HG03196 (cell line): ENCODE measurements around the gene SALL4.
"Not testable (repeated sequence)": the region's sequence is repeated elsewhere in the genome, so short reads cannot be mapped to it uniquely, and the experiment has no call there.

Experiments
- ATAC-seq: cut with Tn5 transposase; IDR thresholded peaks from one replicate; pipeline ENCODE4 v1.9.1; 2021; ENCODE audit not compliant: unreplicated experiment

The SALL4 gene

DNA sequence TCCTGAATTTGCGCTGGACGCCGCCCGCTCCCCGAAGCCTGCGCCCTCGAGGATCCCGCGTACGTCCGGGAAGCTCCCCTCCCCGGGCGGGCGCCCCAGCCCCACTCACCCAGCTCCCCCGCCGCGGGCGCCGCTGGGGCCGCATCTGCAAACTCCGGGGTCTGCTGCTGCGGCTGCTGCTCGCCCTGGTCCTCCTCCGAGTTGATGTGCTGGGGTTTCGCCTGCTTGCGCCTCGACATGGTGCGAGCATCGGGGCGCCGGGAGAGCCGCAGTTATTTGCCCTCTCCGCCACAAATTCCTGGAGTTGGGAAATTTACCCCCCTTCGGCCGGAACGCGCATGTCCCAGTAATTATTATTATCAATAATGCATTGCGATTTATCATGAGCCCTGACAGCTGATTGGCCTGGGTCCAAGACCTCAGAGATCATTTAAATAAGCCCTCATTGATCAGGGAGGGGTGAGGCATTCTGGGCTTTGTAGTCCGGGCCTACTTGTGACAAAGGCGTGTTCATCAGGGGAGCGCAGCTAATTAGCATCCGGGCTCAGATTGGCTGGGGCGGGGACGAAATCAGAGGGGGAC is at the start of gene SALL4:
TSS of gene SALL4 (minus strand) at position 352 of the 582 bp plus-strand sequence. CDS start at position 239, 113 bp downstream.
- no peak for ATAC-seq

DNA sequence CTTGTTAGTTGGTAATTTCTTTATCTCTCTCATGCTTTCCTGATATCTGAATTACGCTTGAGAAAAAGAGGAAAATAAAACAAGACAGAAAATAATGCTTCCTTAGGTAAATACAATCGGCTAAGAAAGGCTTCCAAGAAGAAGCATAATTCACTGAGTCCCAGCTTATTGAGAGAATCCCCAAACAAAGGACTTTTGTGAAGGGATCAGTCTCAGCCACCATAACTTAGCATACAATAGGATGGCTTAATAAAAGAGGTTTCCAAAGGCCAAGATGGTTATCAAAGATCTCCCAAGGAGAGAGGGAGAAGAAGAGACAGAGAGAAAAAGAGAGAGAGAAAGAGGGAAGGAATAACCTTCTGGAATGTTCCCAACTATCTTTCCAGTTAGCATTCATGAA is 46.0 kb upstream of the SALL4 start:
- ATAC-seq = no peak

- ATAC-seq = no peak
Measured at GRCh38 chr20:51840865-51841264, 38.5 kb upstream of the SALL4 start.

DNA sequence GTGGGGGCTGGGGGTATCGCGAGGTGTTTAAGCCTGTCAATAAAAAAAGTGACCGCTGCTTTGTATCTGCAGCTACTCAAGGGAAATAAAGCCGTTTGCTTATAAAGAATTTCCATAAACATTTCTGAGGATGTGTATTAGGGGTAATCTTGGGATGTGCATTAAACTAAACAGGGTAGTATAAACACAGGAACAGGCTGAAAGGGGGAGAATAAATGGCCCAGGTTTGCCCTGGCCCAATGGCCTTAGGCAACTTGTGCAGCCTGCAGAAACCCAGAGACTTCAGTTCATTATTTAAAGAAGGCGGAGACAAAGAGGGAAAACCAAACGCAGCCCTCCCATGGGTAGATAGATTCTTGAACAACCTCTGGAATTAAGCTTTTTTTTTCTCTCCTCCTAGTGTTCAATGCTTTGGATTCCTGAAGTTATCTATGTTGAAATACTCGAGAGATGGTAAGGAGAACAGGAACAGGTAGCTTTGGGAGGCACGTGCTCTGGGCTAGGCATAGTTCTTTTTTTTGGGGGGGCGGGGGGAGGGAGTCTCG is 35.6 kb upstream of the SALL4 start:
- ATAC-seq = no peak

DNA sequence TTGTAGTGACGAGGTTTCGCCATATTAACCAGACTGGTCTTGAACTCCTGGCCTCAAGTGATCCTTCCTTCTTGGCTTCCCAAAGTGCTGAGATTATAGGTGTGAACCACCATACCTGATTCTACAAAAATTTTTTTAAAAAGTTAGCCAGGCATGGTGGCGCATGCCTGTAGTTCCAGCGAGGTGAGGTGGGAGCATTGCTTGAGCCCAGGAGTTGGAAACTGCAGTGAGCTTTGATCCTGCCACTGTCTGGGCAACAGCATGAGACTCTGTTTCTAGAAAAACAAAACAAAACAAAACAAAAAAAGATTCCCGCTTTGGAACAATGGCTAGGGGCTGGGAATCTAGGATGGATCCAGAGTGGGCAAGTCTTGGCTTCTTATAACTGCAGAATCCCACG is 35.1 kb upstream of the SALL4 start:
- no peak for ATAC-seq

- ATAC-seq = no peak
Measured at GRCh38 chr20:51833326-51833725, 31.0 kb upstream of the SALL4 start.

- no peak for ATAC-seq
Measured at GRCh38 chr20:51832276-51832675, 30.0 kb upstream of the SALL4 start.

- no peak for ATAC-seq
Measured at GRCh38 chr20:51831866-51832265, 29.5 kb upstream of the SALL4 start.

GRCh38 chr20:51830538-51830937 is 28.2 kb upstream of the SALL4 start:
- ATAC-seq = no peak

- no peak for ATAC-seq
Measured at GRCh38 chr20:51828762-51829161, 26.4 kb upstream of the SALL4 start.

GRCh38 chr20:51826372-51826771 is 24.1 kb upstream of the SALL4 start:
- ATAC-seq = no peak

DNA sequence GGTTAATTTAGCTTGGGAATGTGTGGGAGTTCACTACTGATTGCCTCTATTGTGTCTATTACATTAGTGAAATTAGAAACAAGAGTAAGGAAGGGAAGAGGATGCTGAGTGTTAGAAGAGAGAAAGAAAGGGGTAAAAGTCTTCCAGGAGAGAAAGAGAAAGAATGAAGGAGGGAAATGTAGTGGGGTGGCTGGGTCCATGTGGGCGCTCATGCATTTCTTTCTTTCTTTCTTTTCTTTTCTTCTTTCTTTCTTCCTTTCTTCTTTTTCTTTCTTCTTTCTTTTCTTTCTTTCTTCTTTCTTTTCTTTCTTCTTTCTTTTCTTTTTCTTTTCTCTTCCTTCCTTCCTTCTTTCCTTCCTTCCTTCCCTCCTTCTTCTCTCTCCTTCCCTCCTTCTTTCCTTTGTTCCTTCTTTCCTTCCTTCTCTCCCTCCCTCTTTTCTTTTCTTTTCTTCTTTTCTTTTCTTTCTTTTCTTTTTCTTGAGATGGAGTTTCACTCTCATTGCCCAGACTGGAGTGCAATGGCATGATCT is 16.2 kb upstream of the SALL4 start:
- no peak for ATAC-seq

- not testable (repeated sequence) for ATAC-seq
Measured at GRCh38 chr20:51816856-51817255, 14.5 kb upstream of the SALL4 start.

GRCh38 chr20:51815383-51816076 is 13.2 kb upstream of the SALL4 start:
- ATAC-seq = no peak

DNA sequence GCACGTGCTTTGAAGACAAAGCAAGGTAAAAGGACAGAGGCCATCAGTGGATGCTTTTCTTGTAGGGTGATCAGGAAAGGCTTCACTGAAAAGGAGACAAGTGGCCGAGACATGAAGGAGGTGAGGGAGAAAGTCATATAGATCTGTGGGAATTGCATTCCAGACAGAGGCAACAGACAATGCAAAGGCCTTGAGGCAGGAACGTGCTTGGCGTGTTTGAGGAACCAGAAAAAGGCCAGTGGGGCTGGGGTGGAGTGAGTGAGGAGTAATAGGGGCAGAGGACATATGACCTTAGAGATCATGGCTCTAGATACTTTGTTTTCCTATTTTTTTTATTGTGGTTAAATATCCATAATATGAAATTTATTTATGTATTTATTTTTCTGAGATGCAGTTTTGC is 10.5 kb upstream of the SALL4 start:
- no peak for ATAC-seq

DNA sequence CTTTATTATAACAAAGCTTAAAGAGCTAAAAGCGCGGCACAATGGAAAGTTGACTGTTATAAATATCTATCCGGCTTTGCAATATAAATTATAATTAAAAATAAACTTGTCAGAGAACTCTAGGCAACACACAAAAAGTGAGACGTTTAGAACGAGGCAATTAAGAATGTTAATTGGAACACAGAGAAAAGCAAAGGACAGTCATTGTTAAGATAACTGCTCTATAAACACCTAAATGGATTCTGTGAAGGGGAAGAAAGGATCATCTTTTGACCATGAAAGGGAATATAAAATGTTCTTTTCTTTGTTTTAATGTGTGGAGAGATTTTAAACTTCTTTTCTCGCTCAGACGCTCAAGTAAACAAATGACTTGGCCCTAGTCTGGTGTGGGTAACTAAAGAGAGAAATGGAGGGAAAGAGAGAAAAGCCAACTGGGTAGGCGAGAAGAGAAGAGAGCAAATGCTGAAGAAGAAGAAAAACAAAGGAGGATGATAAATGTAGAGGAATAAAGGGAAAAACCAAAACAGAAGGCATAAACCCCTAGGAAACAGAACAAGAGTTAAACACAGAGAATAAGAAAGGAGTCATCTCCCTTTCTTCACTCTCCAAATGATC is 9.3 kb upstream of the SALL4 start:
- no peak for ATAC-seq

DNA sequence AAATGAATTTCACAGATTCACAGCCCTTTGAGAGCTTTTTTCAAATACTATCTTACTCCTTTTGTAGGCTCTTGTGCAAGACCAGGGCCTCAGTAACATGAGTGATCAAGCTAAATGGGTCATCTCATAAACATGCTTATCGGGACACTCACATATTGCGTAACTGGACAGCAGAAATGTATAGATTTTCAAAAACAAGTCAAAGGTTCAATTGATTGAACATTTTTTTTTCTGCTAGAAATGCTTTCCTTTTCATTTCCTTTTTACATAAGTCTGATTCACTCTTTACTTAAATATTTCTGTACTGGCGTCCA is 8.7 kb upstream of the SALL4 start:
- ATAC-seq = no peak

DNA sequence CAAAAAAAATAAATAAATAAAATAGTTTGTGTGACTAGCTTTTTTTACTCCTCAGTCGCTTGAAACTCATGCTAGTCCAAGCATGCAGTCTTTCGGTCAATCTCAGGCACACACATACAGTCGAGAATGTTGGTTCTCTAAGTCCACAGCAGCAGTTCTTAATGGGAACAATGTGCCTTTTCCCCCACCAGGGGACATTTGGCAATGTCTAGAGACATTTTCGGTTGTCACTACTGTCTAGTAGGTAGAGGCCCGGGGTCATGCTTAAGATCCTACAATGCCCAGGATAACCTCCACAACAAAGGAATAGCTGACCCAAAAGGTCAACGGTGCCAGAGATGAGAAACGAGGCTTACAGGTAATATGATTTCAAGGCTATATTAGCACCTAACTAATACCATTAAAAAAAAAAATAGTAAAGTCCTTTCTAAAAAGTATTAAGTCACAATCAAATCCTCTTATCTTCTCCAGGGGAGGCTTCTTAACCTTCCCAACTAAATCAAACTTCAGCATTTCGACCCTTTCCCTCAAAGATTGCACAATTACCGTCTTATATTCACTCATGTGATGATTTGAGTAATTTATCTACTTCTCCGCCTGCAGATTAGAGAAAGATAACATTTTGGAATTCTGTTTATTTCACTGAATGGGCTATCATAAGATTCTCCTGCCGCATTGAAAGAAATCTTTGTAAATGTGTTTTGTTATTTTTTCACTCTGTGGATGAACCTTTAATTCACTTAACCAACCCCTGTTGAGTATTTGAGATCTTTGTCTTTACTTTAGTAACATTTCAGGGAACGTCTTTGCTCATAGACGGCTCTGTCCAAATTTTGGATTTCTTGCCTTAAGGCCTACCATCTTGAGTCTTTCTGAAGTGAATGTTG is 8.1 kb upstream of the SALL4 start:
- no peak for ATAC-seq

DNA sequence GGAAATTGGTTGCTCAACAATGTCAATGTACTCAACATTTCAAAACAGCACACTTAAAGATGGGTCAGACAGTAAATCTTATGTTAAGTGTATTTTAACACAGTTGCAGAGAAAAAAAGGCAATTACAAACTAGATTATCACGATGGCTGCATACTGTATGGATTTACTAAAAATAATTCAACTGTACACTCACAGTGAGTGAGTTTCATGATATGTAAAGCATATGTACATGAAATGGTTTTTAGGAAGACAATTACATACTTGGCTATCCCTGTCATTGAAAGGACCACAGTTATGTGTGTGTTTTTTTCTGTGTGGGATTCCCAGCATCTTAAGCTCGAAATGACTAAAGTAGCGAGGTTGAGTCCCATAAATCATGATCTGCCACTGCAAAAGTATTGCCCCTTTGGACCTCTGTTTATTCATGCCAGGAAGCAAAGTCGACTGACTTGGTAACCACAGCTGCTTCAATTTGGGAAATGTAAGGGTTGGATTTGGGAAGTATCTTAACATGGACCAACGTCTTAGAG is 5.5 kb upstream of the SALL4 start:
- ATAC-seq = no peak

GRCh38 chr20:51804754-51805153 is 2.4 kb upstream of the SALL4 start:
- no peak for ATAC-seq
